Tibial nerve (tissue), 4 donors: ENCODE results near the gene NNAT. TPM values are rescaled to one million over a fixed set of nuclear protein-coding genes. Genes with fewer than 3 reads are reported as not detected.

Experiments
- DNase-seq, 2 donors: peaks; one replicate each; pipeline ENCODE4 v3.0.0-alpha.2; 2019; ENCODE audit warnings: low spot score in 2 of 2
- H3K27ac ChIP-seq, 4 donors: fragments of 200-600 bp; sonication (generic) in 3 of 4; one replicate each; pipeline ENCODE4 v1.5.1; 2017 to 2019; ENCODE audit warnings: mild to moderate bottlenecking in 1 of 4
- H3K27me3 ChIP-seq, 2 donors: fragments of 200-600 bp; sonication (generic) in 1 of 2; one replicate each; pipeline versions ENCODE4 v1.5.1 to v1.6.0; 2017 to 2019
- H3K36me3 ChIP-seq, 3 donors: fragments of 200-600 bp; sonication (generic); one replicate each; pipeline ENCODE4 v1.5.1; 2018 to 2019
- H3K4me1 ChIP-seq, 4 donors: fragments of 200-600 bp; sonication (generic) in 3 of 4; one replicate each; pipeline ENCODE4 v1.5.1; 2017 to 2019
- H3K4me3 ChIP-seq, 4 donors: fragments of 200-600 bp; sonication (generic) in 3 of 4; one replicate each; pipeline ENCODE4 v1.5.1; 2017 to 2019; ENCODE audit warnings: mild to moderate bottlenecking in 1 of 4, moderate library complexity in 1 of 4
- H3K9me3 ChIP-seq, 4 donors: fragments of 200-600 bp; sonication (generic) in 3 of 4; one replicate each; pipeline ENCODE4 v1.5.1; 2017 to 2019
- EP300 ChIP-seq, 2 donors: sonication (generic); formaldehyde crosslinking; IDR thresholded peaks; one replicate each; pipeline ENCODE4 v1.6.1; 2017; ENCODE audit warnings: antibody characterized with exemption in 2 of 2, mild to moderate bottlenecking in 1 of 2
- POLR2A ChIP-seq, 2 donors: fragments of 450-650 bp; IDR thresholded peaks; one replicate each; pipeline ENCODE4 v1.6.1; 2017; ENCODE audit warnings: antibody characterized with exemption in 2 of 2, mild to moderate bottlenecking in 2 of 2, moderate library complexity in 2 of 2
- WGBS, 2 donors: methylation state at CpG; one replicate each; pipeline ENCODE4 v1.1.5; 2018; 5-methylcytosine and 5-hydroxymethylcytosine counted together
- total RNA-seq, 4 donors: library from RNA; depleted of rRNA; stranded (reverse); fragments of >200 nt; gene quantifications; one replicate each; pipeline ENCODE4 v1.1.0, GENCODE V29; 2016
- TF ChIP-seq, protein P1 (sequence below), 5 experiments: fragments of 200-600 bp in 3 of 5; fragments of 450-650 bp in 2 of 5; sonication (generic) in 3 of 5; IDR thresholded peaks; one replicate each; pipeline ENCODE4 v1.5.1; 2016 to 2019; ENCODE audit warnings: antibody characterized with exemption in 5 of 5, mild to moderate bottlenecking in 3 of 5, moderate library complexity in 2 of 5

Gene NNAT
- total RNA-seq, 4 donors from 2014 or later = 2.7 to 12.3 (median 8.4) TPM

DNA sequence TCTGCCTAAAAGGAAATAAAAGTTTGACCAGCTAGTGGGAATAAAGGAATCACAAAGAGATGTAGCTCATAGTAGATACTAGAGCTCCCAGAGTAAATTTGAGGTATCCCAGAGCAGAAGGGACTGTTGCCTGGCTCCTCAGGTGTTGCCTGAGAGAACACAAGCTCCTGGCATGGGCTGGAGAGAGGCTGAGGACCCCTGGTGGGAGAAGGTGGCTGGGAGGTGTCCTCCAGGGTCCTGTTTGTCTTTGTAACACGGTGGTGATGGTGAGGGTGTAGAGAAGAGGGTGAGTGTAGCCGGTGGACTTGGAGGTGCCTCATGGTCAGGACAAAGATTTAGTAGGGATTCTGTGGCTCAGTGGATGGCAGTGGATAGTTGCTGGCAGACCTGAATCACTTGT lies 28.1 kb upstream of the NNAT start:
- DNase-seq = no peak
- TF ChIP-seq, protein P1, sequence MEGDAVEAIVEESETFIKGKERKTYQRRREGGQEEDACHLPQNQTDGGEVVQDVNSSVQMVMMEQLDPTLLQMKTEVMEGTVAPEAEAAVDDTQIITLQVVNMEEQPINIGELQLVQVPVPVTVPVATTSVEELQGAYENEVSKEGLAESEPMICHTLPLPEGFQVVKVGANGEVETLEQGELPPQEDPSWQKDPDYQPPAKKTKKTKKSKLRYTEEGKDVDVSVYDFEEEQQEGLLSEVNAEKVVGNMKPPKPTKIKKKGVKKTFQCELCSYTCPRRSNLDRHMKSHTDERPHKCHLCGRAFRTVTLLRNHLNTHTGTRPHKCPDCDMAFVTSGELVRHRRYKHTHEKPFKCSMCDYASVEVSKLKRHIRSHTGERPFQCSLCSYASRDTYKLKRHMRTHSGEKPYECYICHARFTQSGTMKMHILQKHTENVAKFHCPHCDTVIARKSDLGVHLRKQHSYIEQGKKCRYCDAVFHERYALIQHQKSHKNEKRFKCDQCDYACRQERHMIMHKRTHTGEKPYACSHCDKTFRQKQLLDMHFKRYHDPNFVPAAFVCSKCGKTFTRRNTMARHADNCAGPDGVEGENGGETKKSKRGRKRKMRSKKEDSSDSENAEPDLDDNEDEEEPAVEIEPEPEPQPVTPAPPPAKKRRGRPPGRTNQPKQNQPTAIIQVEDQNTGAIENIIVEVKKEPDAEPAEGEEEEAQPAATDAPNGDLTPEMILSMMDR (IDR thresholded peaks at IDR 0.05) = no peak
- no peak for TF ChIP-seq EP300 (IDR thresholded peaks at IDR 0.05)
- no peak for TF ChIP-seq POLR2A (IDR thresholded peaks at IDR 0.05)
- Histone ChIP-seq H3K4me3 (no peak overlapping the region), H3K27me3 (no peaks in the 10 kb centered on the region), H3K9me3 (no peaks in the 10 kb centered on the region), H3K27ac (no peak overlapping the region), H3K36me3 (peaks cover 0 to 29% (median 0%) of the 10 kb centered on the region in 3 donors), H3K4me1 (no peaks in the 10 kb centered on the region)
- WGBS, 2 donors = 76 to 83% methylated on average over 2 of the region's 2 CpGs

DNA sequence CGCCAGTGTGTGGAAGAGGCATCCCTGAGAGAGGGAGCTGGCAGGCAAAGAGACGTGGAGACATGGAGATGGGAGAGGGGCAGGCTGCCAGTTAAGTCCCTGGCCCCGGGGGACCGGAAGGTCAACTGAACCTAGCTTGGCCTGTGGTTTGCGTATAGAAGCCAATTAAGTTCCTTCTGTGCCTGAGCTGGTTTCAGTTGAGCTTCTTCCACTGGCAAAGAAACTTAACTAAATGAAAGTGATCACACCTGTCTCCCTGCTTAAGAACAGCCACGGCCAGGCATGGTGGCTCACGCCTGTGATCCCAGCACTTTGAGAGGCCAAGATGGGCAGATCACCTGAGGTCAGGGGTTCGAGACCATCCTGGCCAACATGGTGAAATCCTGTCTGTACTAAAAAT lies 26.7 kb upstream of the NNAT start:
- DNase-seq = no peak
- no peaks in the 10 kb centered on the region for H3K4me1 ChIP-seq

DNA sequence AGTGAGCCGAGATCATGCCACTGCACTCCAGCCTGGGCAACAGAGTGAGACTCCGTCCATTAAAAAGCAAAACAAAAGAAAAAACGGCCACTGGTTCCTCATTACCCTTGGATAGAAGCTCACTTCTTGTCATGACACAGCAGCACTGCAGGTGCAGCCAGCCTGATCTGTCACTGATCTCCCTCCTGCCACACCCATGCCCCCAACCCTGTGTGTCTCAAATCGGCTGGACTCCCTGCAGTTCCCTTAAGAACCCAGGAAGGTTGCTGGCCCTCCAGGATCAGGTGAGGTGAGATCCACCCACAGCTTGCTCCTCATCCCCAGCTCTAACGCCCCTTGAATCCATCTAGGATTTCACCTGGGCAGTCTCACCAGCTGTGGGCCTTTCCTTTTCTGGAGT lies 26.3 kb upstream of the NNAT start:
- no peak for TF ChIP-seq POLR2A (IDR thresholded peaks at IDR 0.05)
- no peak for TF ChIP-seq EP300 (IDR thresholded peaks at IDR 0.05)
- TF ChIP-seq, protein P1 (IDR thresholded peaks at IDR 0.05) = no peak
- H3K4me3 ChIP-seq = no peak overlapping the region
- no peak for DNase-seq
- no peaks in the 10 kb centered on the region for H3K27me3 ChIP-seq
- H3K9me3 ChIP-seq = no peaks in the 10 kb centered on the region
- no peak overlapping the region for H3K27ac ChIP-seq
- 88 to 90% methylated on average over 5 of the region's 5 CpGs for WGBS, 2 donors
- peaks cover 0 to 29% (median 0%) of the 10 kb centered on the region in 3 donors for H3K36me3 ChIP-seq
- H3K4me1 ChIP-seq = no peaks in the 10 kb centered on the region

More for the DNA sequence above, 26.7 kb upstream of the NNAT start:
- WGBS, 2 donors = 90 to 93% methylated on average over 8 of the region's 8 CpGs
- no peaks in the 10 kb centered on the region for H3K27me3 ChIP-seq
- peaks cover 0 to 29% (median 0%) of the 10 kb centered on the region in 3 donors for H3K36me3 ChIP-seq
- H3K4me3 ChIP-seq = no peak overlapping the region
- no peak overlapping the region for H3K27ac ChIP-seq
- no peaks in the 10 kb centered on the region for H3K9me3 ChIP-seq
- TF ChIP-seq POLR2A (IDR thresholded peaks at IDR 0.05) (no peak), EP300 (IDR thresholded peaks at IDR 0.05) (no peak)
- TF ChIP-seq, protein P1 (IDR thresholded peaks at IDR 0.05) = no peak

DNA sequence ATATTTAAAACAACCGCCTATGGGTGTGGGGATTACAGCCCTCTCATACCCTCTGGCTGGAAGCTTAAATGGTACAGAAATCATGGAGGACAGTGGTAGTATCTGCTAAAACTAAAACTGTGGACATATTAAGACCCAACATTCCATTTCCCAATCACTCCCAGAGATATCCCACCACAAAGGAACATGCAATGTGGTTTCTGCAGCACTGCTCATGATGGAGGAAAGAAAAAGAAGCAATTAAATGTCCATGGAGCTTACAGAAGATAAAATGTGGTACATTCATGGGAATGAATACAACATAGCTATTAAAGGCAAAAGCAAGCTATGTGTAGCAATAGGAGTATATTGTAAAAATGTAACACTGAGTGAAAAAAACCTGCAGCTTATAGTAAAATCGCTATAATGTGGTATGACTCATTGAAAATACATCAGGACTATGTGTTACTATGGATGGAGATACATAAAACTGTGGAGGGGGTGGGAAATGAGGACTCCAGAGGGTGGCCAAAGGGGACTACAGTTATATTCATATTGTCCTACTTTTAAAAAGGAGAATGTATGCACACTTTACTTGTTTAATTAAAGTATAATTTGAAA lies 22.9 kb upstream of the NNAT start:
- H3K27ac ChIP-seq = no peak overlapping the region
- no peaks in the 10 kb centered on the region for H3K9me3 ChIP-seq
- 76 to 83% methylated on average over 2 of the region's 2 CpGs for WGBS, 2 donors
- TF ChIP-seq EP300 (IDR thresholded peaks at IDR 0.05) = no peak
- no peak for TF ChIP-seq POLR2A (IDR thresholded peaks at IDR 0.05)
- TF ChIP-seq, protein P1 (IDR thresholded peaks at IDR 0.05) = no peak
- no peak overlapping the region for H3K4me3 ChIP-seq
- H3K27me3 ChIP-seq = no peaks in the 10 kb centered on the region
- no peaks in the 10 kb centered on the region for H3K4me1 ChIP-seq
- peaks cover 0 to 14% (median 0%) of the 10 kb centered on the region in 3 donors for H3K36me3 ChIP-seq
- no peak for DNase-seq

DNA sequence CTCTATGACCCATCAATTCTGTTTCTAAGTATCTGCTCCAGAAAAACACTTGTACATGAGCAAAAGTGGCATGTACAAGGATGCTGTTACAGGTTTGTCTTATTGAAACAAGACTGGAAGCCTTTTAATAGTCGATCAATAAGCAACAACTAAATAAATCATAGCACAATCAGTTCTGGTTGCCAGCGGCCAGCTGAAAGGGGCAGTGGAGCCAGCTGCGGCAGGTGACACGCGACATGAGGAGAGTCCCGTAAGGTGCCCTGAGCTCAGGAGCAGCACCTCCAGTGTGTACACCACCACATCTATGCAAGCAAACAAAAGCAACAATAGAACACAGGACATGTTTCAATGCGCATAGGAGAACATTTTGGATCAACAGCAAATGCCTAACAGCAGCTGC lies 20.7 kb upstream of the NNAT start:
- Histone ChIP-seq H3K27me3 (no peaks in the 10 kb centered on the region), H3K4me3 (no peak overlapping the region), H3K36me3 (peaks cover 0 to under 1% (median 0%) of the 10 kb centered on the region in 3 donors), H3K9me3 (no peaks in the 10 kb centered on the region), H3K27ac (no peak overlapping the region), H3K4me1 (no peaks in the 10 kb centered on the region)
- TF ChIP-seq, protein P1 (IDR thresholded peaks at IDR 0.05) = no peak
- no peak for TF ChIP-seq POLR2A (IDR thresholded peaks at IDR 0.05)
- TF ChIP-seq EP300 (IDR thresholded peaks at IDR 0.05) = no peak
- no peak for DNase-seq
- WGBS, 2 donors = 92 to 97% methylated on average over 7 of the region's 7 CpGs
